Tibial nerve (tissue), 4 donors: ENCODE measurements around the gene TMEFF2. TPM values are rescaled to one million over a fixed set of nuclear protein-coding genes. Genes with fewer than 3 reads are reported as not detected.
"Not testable (repeated sequence)": the region's sequence is repeated elsewhere in the genome, so short reads cannot be mapped to it uniquely, and the experiment has no call there.

ENCODE experiments used
- DNase-seq, 2 donors: peaks; one replicate each; pipeline ENCODE4 v3.0.0-alpha.2; 2019; ENCODE audit warnings: low spot score in 2 of 2
- H3K27ac ChIP-seq, 4 donors: fragments of 200-600 bp; sonication (generic) in 3 of 4; one replicate each; pipeline ENCODE4 v1.5.1; 2017 to 2019; ENCODE audit warnings: mild to moderate bottlenecking in 1 of 4
- H3K27me3 ChIP-seq, 2 donors: fragments of 200-600 bp; sonication (generic) in 1 of 2; one replicate each; pipeline versions ENCODE4 v1.5.1 to v1.6.0; 2017 to 2019
- H3K36me3 ChIP-seq, 3 donors: fragments of 200-600 bp; sonication (generic); one replicate each; pipeline ENCODE4 v1.5.1; 2018 to 2019
- H3K4me1 ChIP-seq, 4 donors: fragments of 200-600 bp; sonication (generic) in 3 of 4; one replicate each; pipeline ENCODE4 v1.5.1; 2017 to 2019
- H3K4me3 ChIP-seq, 4 donors: fragments of 200-600 bp; sonication (generic) in 3 of 4; one replicate each; pipeline ENCODE4 v1.5.1; 2017 to 2019; ENCODE audit warnings: mild to moderate bottlenecking in 1 of 4, moderate library complexity in 1 of 4
- H3K9me3 ChIP-seq, 4 donors: fragments of 200-600 bp; sonication (generic) in 3 of 4; one replicate each; pipeline ENCODE4 v1.5.1; 2017 to 2019
- CTCF ChIP-seq, 5 experiments: fragments of 200-600 bp in 3 of 5; fragments of 450-650 bp in 2 of 5; sonication (generic) in 3 of 5; IDR thresholded peaks; one replicate each; pipeline ENCODE4 v1.5.1; 2016 to 2019; ENCODE audit warnings: antibody characterized with exemption in 5 of 5, mild to moderate bottlenecking in 3 of 5, moderate library complexity in 2 of 5
- EP300 ChIP-seq, 2 donors: sonication (generic); formaldehyde crosslinking; IDR thresholded peaks; one replicate each; pipeline ENCODE4 v1.6.1; 2017; ENCODE audit warnings: antibody characterized with exemption in 2 of 2, mild to moderate bottlenecking in 1 of 2
- POLR2A ChIP-seq, 2 donors: fragments of 450-650 bp; IDR thresholded peaks; one replicate each; pipeline ENCODE4 v1.6.1; 2017; ENCODE audit warnings: antibody characterized with exemption in 2 of 2, mild to moderate bottlenecking in 2 of 2, moderate library complexity in 2 of 2
- WGBS, 2 donors: methylation state at CpG; one replicate each; pipeline ENCODE4 v1.1.5; 2018; 5-methylcytosine and 5-hydroxymethylcytosine counted together
- total RNA-seq, 4 donors: library from RNA; depleted of rRNA; stranded (reverse); fragments of >200 nt; gene quantifications; one replicate each; pipeline ENCODE4 v1.1.0, GENCODE V29; 2016

TMEFF2 gene
- total RNA-seq, 4 donors from 2014 or later, result not detected

GRCh38 chr2:192137451-192137850, 57.3 kb downstream of the TMEFF2 start:
- no peak for TF ChIP-seq EP300 (IDR thresholded peaks at IDR 0.05)
- no peak for TF ChIP-seq POLR2A (IDR thresholded peaks at IDR 0.05)
- TF ChIP-seq CTCF (IDR thresholded peaks at IDR 0.05), result no peak
- Histone ChIP-seq H3K4me1 (no peaks in the 10 kb centered on the region), H3K4me3 (no peak overlapping the region), H3K27me3 (no peaks in the 10 kb centered on the region), H3K27ac (no peak overlapping the region), H3K9me3 (no peaks in the 10 kb centered on the region), H3K36me3 (no peaks in the 10 kb centered on the region)
- DNase-seq, result no peak
- WGBS, 2 donors, result 55 to 71% methylated on average over 1 of the region's 1 CpG

DNA sequence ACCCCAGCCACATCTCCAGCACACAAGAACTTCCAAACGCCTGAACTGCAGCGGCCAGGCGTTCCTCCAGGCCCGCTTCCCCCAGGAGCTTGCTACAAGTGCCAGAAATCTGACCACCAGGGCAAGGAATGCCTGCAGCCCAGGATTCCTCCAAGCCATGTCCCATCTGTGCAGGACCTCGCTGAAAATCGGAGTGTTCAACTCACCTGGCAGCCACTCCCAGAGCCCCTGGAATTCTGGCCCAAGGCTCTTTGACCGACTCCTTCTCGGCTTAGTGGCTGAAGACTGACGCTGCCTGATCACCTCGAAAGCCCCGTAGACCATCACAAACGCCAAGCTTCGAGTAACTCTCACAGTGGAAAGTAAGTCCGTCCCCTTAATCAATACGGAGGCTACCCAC, 62.1 kb downstream of the TMEFF2 start:
- not testable (repeated sequence) for H3K36me3 ChIP-seq, H3K27ac ChIP-seq, DNase-seq, H3K4me1 ChIP-seq, H3K9me3 ChIP-seq, H3K27me3 ChIP-seq, H3K4me3 ChIP-seq
- WGBS, 2 donors, result 93 to 96% methylated on average over 8 to 15 of the region's 15 CpGs

DNA sequence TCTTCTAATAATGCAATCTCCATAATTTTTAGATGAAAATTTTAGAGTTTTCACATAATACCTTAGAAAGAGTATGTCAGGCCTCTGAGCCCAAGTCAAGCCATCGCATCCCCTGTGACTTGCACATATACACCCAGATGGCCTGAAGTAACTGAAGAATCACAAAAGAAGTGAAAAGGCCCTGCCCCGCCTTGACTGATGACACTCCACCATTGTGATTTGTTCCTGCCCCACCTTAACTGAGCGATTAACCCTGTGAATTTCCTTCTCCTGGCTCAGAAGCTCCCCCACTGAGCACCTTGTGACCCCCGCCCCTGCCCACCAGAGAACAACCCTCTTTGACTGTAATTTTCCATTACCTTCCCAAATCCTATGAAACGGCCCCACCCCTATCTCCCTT, 64.4 kb downstream of the TMEFF2 start:
- 91 to 95% methylated on average over 5 of the region's 5 CpGs for WGBS, 2 donors

GRCh38 chr2:192128655-192129054, 66.1 kb downstream of the TMEFF2 start:
- no peaks in the 10 kb centered on the region for H3K36me3 ChIP-seq
- DNase-seq, result no peak
- 42 to 58% methylated on average over 4 of the region's 4 CpGs for WGBS, 2 donors
- H3K9me3 ChIP-seq, result no peaks in the 10 kb centered on the region
- TF ChIP-seq CTCF (IDR thresholded peaks at IDR 0.05) (no peak), POLR2A (IDR thresholded peaks at IDR 0.05) (no peak), EP300 (IDR thresholded peaks at IDR 0.05) (no peak)
- H3K27me3 ChIP-seq, result no peaks in the 10 kb centered on the region
- H3K4me1 ChIP-seq, result peaks cover 0 to 33% (median 0%) of the 10 kb centered on the region in 4 donors
- no peak overlapping the region for H3K27ac ChIP-seq
- no peak overlapping the region for H3K4me3 ChIP-seq

More for the DNA sequence above, 64.4 kb downstream of the TMEFF2 start:
- H3K4me3 ChIP-seq, H3K9me3 ChIP-seq, H3K27ac ChIP-seq, H3K36me3 ChIP-seq, H3K27me3 ChIP-seq, DNase-seq: not testable (repeated sequence)
- H3K4me1 ChIP-seq, result peaks cover 0 to 23% (median 0%) of the 10 kb centered on the region in 4 donors

DNA sequence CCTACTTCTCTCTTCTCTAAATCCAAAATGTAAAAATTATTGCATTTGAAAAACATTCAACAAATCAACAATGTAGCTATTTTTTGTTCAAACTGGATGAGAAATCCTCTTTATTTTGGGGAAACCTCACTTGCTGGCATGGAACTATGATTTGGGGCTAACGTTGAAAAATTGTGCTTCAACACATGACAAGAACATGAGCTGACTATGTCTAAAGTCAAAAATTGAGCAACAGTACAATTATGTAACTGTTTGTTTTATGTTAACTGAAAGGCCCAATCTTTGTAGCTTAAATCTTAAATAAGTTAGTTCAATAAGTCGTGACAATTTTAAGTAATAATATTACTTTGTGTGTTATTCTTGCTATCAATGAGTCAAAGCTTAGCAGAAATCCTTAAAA, 67.3 kb downstream of the TMEFF2 start:
- Histone ChIP-seq H3K36me3 (no peaks in the 10 kb centered on the region), H3K4me1 (peaks cover 0 to 36% (median 0%) of the 10 kb centered on the region in 4 donors), H3K27me3 (no peaks in the 10 kb centered on the region), H3K4me3 (no peak overlapping the region), H3K27ac (peak overlapping the region in 1 of 4 donors; percentile 33), H3K9me3 (no peaks in the 10 kb centered on the region)
- no peak for TF ChIP-seq POLR2A (IDR thresholded peaks at IDR 0.05)
- peak in 1 of 2 donors; percentile 46 for TF ChIP-seq EP300 (IDR thresholded peaks at IDR 0.05)
- WGBS, 2 donors, result 51 to 63% methylated on average over 2 of the region's 2 CpGs
- no peak for DNase-seq

DNA sequence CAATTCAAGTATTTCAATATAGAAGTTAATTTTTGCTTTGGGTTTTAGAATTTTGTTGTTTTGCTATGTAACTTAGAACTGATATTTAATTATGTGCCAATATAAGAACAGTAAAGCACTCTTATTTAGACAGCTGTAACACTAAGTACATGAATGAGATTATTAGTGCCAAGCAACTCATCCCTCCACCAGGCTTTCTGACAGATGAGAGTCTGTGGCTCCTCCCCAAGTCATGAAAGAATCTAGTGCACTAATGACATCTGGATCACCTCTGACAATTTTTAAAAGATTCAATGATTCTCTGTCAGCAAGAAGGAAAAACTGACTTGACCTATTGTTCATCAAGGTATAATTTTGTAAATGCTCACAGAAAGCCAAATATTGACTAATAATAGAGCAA, 67.8 kb downstream of the TMEFF2 start:
- Histone ChIP-seq H3K27me3 (no peaks in the 10 kb centered on the region), H3K4me3 (no peak overlapping the region), H3K36me3 (no peaks in the 10 kb centered on the region), H3K4me1 (peaks cover 0 to 36% (median 0%) of the 10 kb centered on the region in 4 donors), H3K27ac (peak overlapping the region in 1 of 4 donors; percentile 33), H3K9me3 (no peaks in the 10 kb centered on the region)
- no peak for DNase-seq
- TF ChIP-seq CTCF (IDR thresholded peaks at IDR 0.05) (no peak), POLR2A (IDR thresholded peaks at IDR 0.05) (no peak), EP300 (IDR thresholded peaks at IDR 0.05) (no peak)

GRCh38 chr2:192126426-192126825, 68.3 kb downstream of the TMEFF2 start:
- 0% methylated on average over 1 of the region's 1 CpG for WGBS, 2 donors
- Histone ChIP-seq H3K36me3 (no peaks in the 10 kb centered on the region), H3K4me3 (no peak overlapping the region), H3K27me3 (no peaks in the 10 kb centered on the region), H3K4me1 (peaks cover 0 to 36% (median 0%) of the 10 kb centered on the region in 4 donors), H3K9me3 (no peaks in the 10 kb centered on the region), H3K27ac (no peak overlapping the region)
- TF ChIP-seq EP300 (IDR thresholded peaks at IDR 0.05), result no peak
- no peak for TF ChIP-seq CTCF (IDR thresholded peaks at IDR 0.05)
- no peak for TF ChIP-seq POLR2A (IDR thresholded peaks at IDR 0.05)
- no peak for DNase-seq
